NT2/D1 (cell line): ENCODE data around the gene CHN1.
A peak's percentile ranks its signal among the peaks of the same experiment; 100 is the strongest.

ENCODE experiments used
- DNase-seq: peaks from one replicate; pipeline ENCODE4 v3.0.0-alpha.2; 2011; ENCODE audit warnings: low read depth, low spot score
- H3K27me3 ChIP-seq: 2 replicates; pipeline ENCODE4 v1.6.0; 2011; ENCODE audit warnings: mild to moderate bottlenecking; ENCODE audit not compliant: insufficient read length, insufficient read depth
- H3K36me3 ChIP-seq: 2 replicates; pipeline ENCODE4 v1.6.1; 2011; ENCODE audit warnings: mild to moderate bottlenecking, low read length, mixed read lengths; ENCODE audit not compliant: insufficient read depth, insufficient read length
- H3K4me1 ChIP-seq: 2 replicates; pipeline ENCODE4 v1.5.1; 2011; ENCODE audit not compliant: insufficient read depth, insufficient read length
- H3K4me3 ChIP-seq: 2 replicates; pipeline ENCODE4 v1.5.1; 2011; ENCODE audit warnings: low read depth; ENCODE audit not compliant: insufficient read length
- H3K9ac ChIP-seq: 2 replicates; pipeline ENCODE4 v1.6.0; 2011; ENCODE audit warnings: low read depth; ENCODE audit not compliant: insufficient read length
- H3K9me3 ChIP-seq: 2 replicates; pipeline ENCODE4 v1.5.1; 2011; ENCODE audit warnings: mild to moderate bottlenecking, low read length; ENCODE audit not compliant: insufficient read depth
- SUZ12 ChIP-seq: IDR thresholded peaks from 2 replicates; pipeline ENCODE4 v1.6.1; 2011; ENCODE audit not compliant: insufficient read length, insufficient read depth; ENCODE audit errors: extremely low read depth
- YY1 ChIP-seq: IDR thresholded peaks from 2 replicates; pipeline ENCODE4 v1.6.1; 2011; ENCODE audit not compliant: insufficient read length, insufficient read depth
- ZNF274 ChIP-seq: IDR thresholded peaks from 2 replicates; pipeline ENCODE4 v1.6.1; 2011; ENCODE audit warnings: mild to moderate bottlenecking, low read depth, low read length

Gene CHN1

GRCh38 chr2:175004730-175004979 lies 526 bp downstream of the CHN1 start:
- H3K4me1 ChIP-seq = no peaks in the 10 kb centered on the region
- H3K9ac ChIP-seq = peak overlapping the region; percentile 87
- DNase-seq = no peak
- H3K27me3 ChIP-seq = no peaks in the 10 kb centered on the region
- peaks cover 3% of the 10 kb centered on the region for H3K36me3 ChIP-seq
- no peaks in the 10 kb centered on the region for H3K9me3 ChIP-seq
- H3K4me3 ChIP-seq = peak overlapping the region; percentile 73
- TF ChIP-seq SUZ12 = no peak
- TF ChIP-seq ZNF274 = no peak
- TF ChIP-seq YY1 = no peak

GRCh38 chr2:175003875-175004729 lies 1.1 kb downstream of the CHN1 start:
- DNase-seq = peak; percentile 40
- no peaks in the 10 kb centered on the region for H3K9me3 ChIP-seq
- H3K9ac ChIP-seq = peak overlapping the region; percentile 79
- no peak for TF ChIP-seq ZNF274
- TF ChIP-seq YY1 = no peak
- no peak for TF ChIP-seq SUZ12
- peaks cover 3% of the 10 kb centered on the region for H3K36me3 ChIP-seq
- H3K27me3 ChIP-seq = no peaks in the 10 kb centered on the region
- peak overlapping the region; percentile 54 for H3K4me3 ChIP-seq
- no peaks in the 10 kb centered on the region for H3K4me1 ChIP-seq

GRCh38 chr2:175002547-175003274 lies 2.5 kb downstream of the CHN1 start:
- no peaks in the 10 kb centered on the region for H3K9me3 ChIP-seq
- no peak overlapping the region for H3K9ac ChIP-seq
- DNase-seq = no peak

GRCh38 chr2:175001566-175001965 lies 3.6 kb downstream of the CHN1 start:
- H3K27me3 ChIP-seq = no peaks in the 10 kb centered on the region
- H3K4me1 ChIP-seq = peaks cover 2% of the 10 kb centered on the region
- no peak overlapping the region for H3K4me3 ChIP-seq
- H3K36me3 ChIP-seq = peaks cover 3% of the 10 kb centered on the region
- H3K9me3 ChIP-seq = no peaks in the 10 kb centered on the region
- H3K9ac ChIP-seq = no peak overlapping the region
- TF ChIP-seq ZNF274 = no peak
- no peak for TF ChIP-seq SUZ12
- TF ChIP-seq YY1 = no peak
- DNase-seq = no peak

More at GRCh38 chr2:175002547-175003274, 2.5 kb downstream of the CHN1 start:
- Histone ChIP-seq H3K4me1 (peaks cover 2% of the 10 kb centered on the region), H3K36me3 (peaks cover 3% of the 10 kb centered on the region), H3K4me3 (no peak overlapping the region), H3K27me3 (no peaks in the 10 kb centered on the region)
- no peak for TF ChIP-seq YY1
- no peak for TF ChIP-seq SUZ12
- TF ChIP-seq ZNF274 = no peak

- no peak for DNase-seq
- H3K9me3 ChIP-seq = no peaks in the 10 kb centered on the region
- TF ChIP-seq YY1 (no peak), ZNF274 (no peak), SUZ12 (no peak)
Measured at GRCh38 chr2:174997110-174997509, 8.1 kb downstream of the CHN1 start.

GRCh38 chr2:174996622-174997021 lies 8.6 kb downstream of the CHN1 start:
- DNase-seq = no peak
- no peaks in the 10 kb centered on the region for H3K9me3 ChIP-seq
- peaks cover 3% of the 10 kb centered on the region for H3K36me3 ChIP-seq
- H3K4me3 ChIP-seq = no peak overlapping the region
- no peak for TF ChIP-seq YY1
- no peak overlapping the region for H3K9ac ChIP-seq
- H3K4me1 ChIP-seq = peaks cover 2% of the 10 kb centered on the region
- no peaks in the 10 kb centered on the region for H3K27me3 ChIP-seq

More at GRCh38 chr2:174997110-174997509, 8.1 kb downstream of the CHN1 start:
- Histone ChIP-seq H3K27me3 (no peaks in the 10 kb centered on the region), H3K9ac (no peak overlapping the region), H3K4me1 (peaks cover 2% of the 10 kb centered on the region), H3K4me3 (no peak overlapping the region), H3K36me3 (peaks cover 3% of the 10 kb centered on the region)

GRCh38 chr2:174994381-174994780 lies 10.8 kb downstream of the CHN1 start:
- peaks cover 2% of the 10 kb centered on the region for H3K4me1 ChIP-seq
- no peak for DNase-seq
- no peak overlapping the region for H3K4me3 ChIP-seq
- no peaks in the 10 kb centered on the region for H3K27me3 ChIP-seq
- H3K36me3 ChIP-seq = no peaks in the 10 kb centered on the region
- TF ChIP-seq SUZ12 (no peak), ZNF274 (no peak), YY1 (no peak)
- H3K9ac ChIP-seq = no peak overlapping the region
- no peaks in the 10 kb centered on the region for H3K9me3 ChIP-seq
